Measurements from ENCODE around the gene POLN.
"Not testable (repeated sequence)": the region's sequence is repeated elsewhere in the genome, so short reads cannot be mapped to it uniquely, and the experiment has no call there.

The POLN gene

GRCh38 chr4:2049811-2050210 is 192.1 kb downstream of the POLN start:
- FAIRE-seq, result no peak

GRCh38 chr4:2049381-2049780 is 192.5 kb downstream of the POLN start:
- no peak for FAIRE-seq

- no peak for FAIRE-seq
These were observed 193.1 kb downstream of the POLN start for GRCh38 chr4:2048831-2049230.

- no peak for FAIRE-seq
These were observed 193.9 kb downstream of the POLN start for GRCh38 chr4:2047781-2048581.

GRCh38 chr4:2047031-2047660 is 194.8 kb downstream of the POLN start:
- FAIRE-seq, result no peak

- no peak for FAIRE-seq
These were observed 195.6 kb downstream of the POLN start for GRCh38 chr4:2046031-2046961.

- no peak for FAIRE-seq
These were observed 196.4 kb downstream of the POLN start for GRCh38 chr4:2045518-2045951.

- no peak for FAIRE-seq
These were observed 197.1 kb downstream of the POLN start for GRCh38 chr4:2044542-2045517.

GRCh38 chr4:2044119-2044485 is 197.8 kb downstream of the POLN start:
- FAIRE-seq, result no peak

- no peak for FAIRE-seq
These were observed 198.4 kb downstream of the POLN start for GRCh38 chr4:2043396-2044118.

- FAIRE-seq, result no peak
These were observed 198.9 kb downstream of the POLN start for GRCh38 chr4:2042947-2043395.

- no peak for FAIRE-seq
These were observed 199.5 kb downstream of the POLN start for GRCh38 chr4:2042204-2042946.

- FAIRE-seq, result no peak
These were observed 200.4 kb downstream of the POLN start for GRCh38 chr4:2041239-2042130.

GRCh38 chr4:2040391-2041238 is 201.3 kb downstream of the POLN start:
- FAIRE-seq, result no peak

- no peak for FAIRE-seq
These were observed 205.1 kb downstream of the POLN start for GRCh38 chr4:2036866-2037265.

GRCh38 chr4:2036327-2036726 is 205.6 kb downstream of the POLN start:
- no peak for FAIRE-seq

GRCh38 chr4:2031161-2031560 is 210.8 kb downstream of the POLN start:
- not testable (repeated sequence) for FAIRE-seq

- not testable (repeated sequence) for FAIRE-seq
These were observed 214.8 kb downstream of the POLN start for GRCh38 chr4:2027120-2027519.

GRCh38 chr4:2025817-2026216 is 216.1 kb downstream of the POLN start:
- FAIRE-seq, result no peak

Measured in G401.6 (cell line).